IMR-90 (cell line): ENCODE data around the gene BMP7. TPM values are rescaled to one million over a fixed set of nuclear protein-coding genes. Genes with fewer than 3 reads are reported as not detected.

Source experiments
- ATAC-seq: fragments of 200-7000 bp; cut with Tn5 transposase; 2 replicates; pipeline ENCODE4 v1.9.1; 2020; ENCODE audit warnings: low read depth, mild to moderate bottlenecking, moderate library complexity
- BruUV-seq: library from RNA; stranded (reverse); fragments of 400-500 nt; replicated peaks from 2 replicates; lab custom pipeline; 2021; lab: Mats Ljungman, UMichigan
- CTCF ChIA-PET: fragments of 300-600 bp; formaldehyde crosslinking; extraction: SDS; loops from one replicate; lab custom pipeline; 2021; ENCODE audit warnings: antibody characterized with exemption; lab: Yijun Ruan, JAX
- POLR2A ChIA-PET: fragments of 300-600 bp; sonication (Branson Sonifier 250); formaldehyde crosslinking; loops from one replicate; lab custom pipeline; 2022; ENCODE audit warnings: antibody characterized with exemption; ENCODE audit not compliant: unreplicated experiment; lab: Charles Lee
- DNase-seq: peaks from one replicate; pipeline ENCODE4 v3.0.0; 2013
- H2AFZ ChIP-seq: replicated peaks from 2 replicates; pipeline ENCODE3; 2013; ENCODE audit warnings: low read length, mild to moderate bottlenecking; ENCODE audit not compliant: poor library complexity
- H2AK5ac ChIP-seq: 2 replicates; pipeline ENCODE4 v1.6.1; 2013; ENCODE audit warnings: low read depth, low read length, inconsistent platforms
- H2AK9ac ChIP-seq: replicated peaks from 2 replicates; pipeline ENCODE3; 2013; ENCODE audit warnings: mild to moderate bottlenecking, low read depth, low read length, moderate library complexity; ENCODE audit not compliant: poor library complexity
- H2BK120ac ChIP-seq: 2 replicates; pipeline ENCODE4 v1.6.1; 2013; ENCODE audit warnings: low read depth, low read length, inconsistent platforms
- H2BK15ac ChIP-seq: 3 replicates; pipeline ENCODE4 v1.6.1; 2013; ENCODE audit warnings: low read depth, low read length, inconsistent platforms
- H2BK20ac ChIP-seq: 2 replicates; pipeline ENCODE4 v1.6.1; 2013; ENCODE audit warnings: low read depth, mild to moderate bottlenecking, inconsistent platforms, low read length, moderate library complexity
- H2BK5ac ChIP-seq: 2 replicates; pipeline ENCODE4 v1.6.1; 2013; ENCODE audit warnings: mild to moderate bottlenecking, low read depth, low read length, inconsistent platforms; ENCODE audit not compliant: poor library complexity, severe bottlenecking
- H3K14ac ChIP-seq: replicated peaks from 2 replicates; pipeline ENCODE4 v1.6.1; 2013; ENCODE audit warnings: low read depth, low read length, inconsistent platforms
- H3K18ac ChIP-seq: 2 replicates; pipeline ENCODE4 v1.6.1; 2013; ENCODE audit warnings: low read depth, low read length, control low read depth
- H3K23ac ChIP-seq: 2 replicates; pipeline ENCODE4 v1.6.1; 2013; ENCODE audit warnings: low read depth, low read length, inconsistent platforms
- H3K27ac ChIP-seq: 2 replicates; pipeline ENCODE4 v1.5.1; 2013; ENCODE audit warnings: mild to moderate bottlenecking, control low read depth, low read length; ENCODE audit not compliant: insufficient read depth
- H3K27me3 ChIP-seq: 2 replicates; pipeline ENCODE4 v1.6.1; 2013; ENCODE audit warnings: low read length; ENCODE audit not compliant: control insufficient read depth, insufficient read depth
- H3K36me3 ChIP-seq: 2 replicates; pipeline ENCODE4 v1.6.1; 2013; ENCODE audit warnings: low read length, mixed read lengths; ENCODE audit not compliant: control insufficient read depth, insufficient read depth
- H3K4ac ChIP-seq: 2 replicates; pipeline ENCODE4 v1.6.1; 2013; ENCODE audit warnings: low read depth, low read length, inconsistent platforms
- H3K4me1 ChIP-seq: 2 replicates; pipeline ENCODE4 v1.6.1; 2013; ENCODE audit warnings: low read length, mixed read lengths; ENCODE audit not compliant: control insufficient read depth, insufficient read depth
- H3K4me2 ChIP-seq: 2 replicates; pipeline ENCODE4 v1.6.1; 2013; ENCODE audit warnings: low read depth, mild to moderate bottlenecking, control low read depth, low read length, moderate library complexity
- H3K4me3 ChIP-seq: 2 replicates; pipeline ENCODE4 v1.5.1; 2013; ENCODE audit warnings: low read depth, mild to moderate bottlenecking, control low read depth, low read length, moderate library complexity; ENCODE audit not compliant: insufficient read depth
- H3K56ac ChIP-seq: 2 replicates; pipeline ENCODE4 v1.6.1; 2013; ENCODE audit warnings: low read length, inconsistent platforms; ENCODE audit not compliant: insufficient read depth; ENCODE audit errors: extremely low read depth
- H3K79me1 ChIP-seq, 2 experiments: 2 replicates each; pipeline ENCODE4 v1.6.1; 2013; ENCODE audit warnings: low read length in 2 of 2, inconsistent platforms in 1 of 2, low read depth in 1 of 2
- H3K9ac ChIP-seq: 2 replicates; pipeline ENCODE4 v1.6.1; 2013; ENCODE audit warnings: low read depth, low read length, control low read depth
- H3K9me1 ChIP-seq: 2 replicates; pipeline ENCODE4 v1.6.1; 2013; ENCODE audit warnings: low read length, inconsistent platforms; ENCODE audit not compliant: insufficient read depth
- H3K9me3 ChIP-seq: 2 replicates; pipeline ENCODE4 v1.6.1; 2013; ENCODE audit warnings: low read length; ENCODE audit not compliant: control insufficient read depth, insufficient read depth
- H4K20me1 ChIP-seq: 2 replicates; pipeline ENCODE4 v1.6.1; 2013; ENCODE audit warnings: low read length, inconsistent platforms; ENCODE audit not compliant: insufficient read depth
- H4K5ac ChIP-seq: 2 replicates; pipeline ENCODE4 v1.6.1; 2013; ENCODE audit warnings: mild to moderate bottlenecking, low read depth, low read length, control low read depth
- H4K8ac ChIP-seq, 2 experiments: 2 replicates each; pipeline ENCODE4 v1.6.1; 2013; ENCODE audit warnings: low read depth in 2 of 2, low read length in 2 of 2, control low read depth in 1 of 2, inconsistent platforms in 1 of 2
- H4K91ac ChIP-seq: 2 replicates; pipeline ENCODE4 v1.6.1; 2013; ENCODE audit warnings: low read depth, low read length, inconsistent platforms; ENCODE audit not compliant: insufficient read depth
- BHLHE40 ChIP-seq: fragments of 150-350 bp; IDR thresholded peaks from 2 replicates; pipeline ENCODE4 v1.6.1; 2016; ENCODE audit warnings: mild to moderate bottlenecking, low read depth, low read length
- CEBPB ChIP-seq: IDR thresholded peaks from 2 replicates; pipeline ENCODE4 v1.6.1; 2012; ENCODE audit warnings: low read depth, low read length, improper control_type of control experiment
- CHD1 ChIP-seq: IDR thresholded peaks from 2 replicates; pipeline ENCODE4 v1.6.1; 2012; ENCODE audit warnings: low read depth, low read length, improper control_type of control experiment
- ELK1 ChIP-seq: fragments of 150-350 bp; IDR thresholded peaks from 2 replicates; pipeline ENCODE4 v1.6.1; 2016; ENCODE audit warnings: low read depth, mild to moderate bottlenecking, low read length, moderate library complexity, borderline replicate concordance
- FOS ChIP-seq: fragments of 150-350 bp; IDR thresholded peaks from 2 replicates; pipeline ENCODE4 v1.6.1; 2016; ENCODE audit warnings: low read depth, low read length
- MAFK ChIP-seq: IDR thresholded peaks from 2 replicates; pipeline ENCODE4 v1.6.1; 2012; ENCODE audit warnings: low read depth, low read length, improper control_type of control experiment
- MAZ ChIP-seq: IDR thresholded peaks from 2 replicates; pipeline ENCODE4 v1.6.1; 2012; ENCODE audit warnings: low read depth, mild to moderate bottlenecking, low read length, improper control_type of control experiment, moderate library complexity, borderline replicate concordance
- MXI1 ChIP-seq: IDR thresholded peaks from 2 replicates; pipeline ENCODE4 v1.6.1; 2012; ENCODE audit warnings: low read depth, mild to moderate bottlenecking, low read length, moderate library complexity, borderline replicate concordance
- NFE2L2 ChIP-seq: fragments of 150-350 bp; IDR thresholded peaks from 2 replicates; pipeline ENCODE4 v1.6.1; 2016; ENCODE audit warnings: low read depth, mild to moderate bottlenecking, low read length
- POLR2A ChIP-seq: IDR thresholded peaks from 2 replicates; pipeline ENCODE4 v1.6.1; 2012; ENCODE audit warnings: mild to moderate bottlenecking, low read depth, low read length
- RAD21 ChIP-seq: IDR thresholded peaks from 2 replicates; pipeline ENCODE4 v1.6.1; 2012; ENCODE audit warnings: low read length, improper control_type of control experiment
- RCOR1 ChIP-seq: IDR thresholded peaks from 2 replicates; pipeline ENCODE4 v1.6.1; 2012; ENCODE audit warnings: mild to moderate bottlenecking, low read length, improper control_type of control experiment; ENCODE audit not compliant: insufficient replicate concordance
- RFX5 ChIP-seq: IDR thresholded peaks from 2 replicates; pipeline ENCODE4 v1.8.0; 2012; ENCODE audit warnings: low read depth, mild to moderate bottlenecking, low read length, moderate library complexity
- SMC3 ChIP-seq: fragments of 150-350 bp; IDR thresholded peaks from 2 replicates; pipeline ENCODE4 v1.6.1; 2016; ENCODE audit warnings: low read depth, mild to moderate bottlenecking, antibody characterized with exemption, low read length, moderate library complexity
- USF2 ChIP-seq: fragments of 150-350 bp; IDR thresholded peaks from 2 replicates; pipeline ENCODE4 v1.6.1; 2017; ENCODE audit warnings: mild to moderate bottlenecking, antibody characterized with exemption, low read length, low read depth
- WGBS, 2 experiments: methylation state at CpG; one replicate each; pipeline versions ENCODE4 v1.1.5 to v1.1.7; 2013; ENCODE audit warnings: missing lambda C conversion rate in 2 of 2; ENCODE audit not compliant: insufficient read length in 1 of 2; ENCODE audit errors: extremely low coverage in 2 of 2; 5-methylcytosine and 5-hydroxymethylcytosine counted together
- dilution Hi-C: fragments of 300-500 bp; cut with HindIII; formaldehyde crosslinking; loops from one replicate; pipeline ENCODE4 v1.14.3; 2018; ENCODE audit warnings: low sequenced_read_pairs; ENCODE audit not compliant: unreplicated experiment
- in situ Hi-C: fragments of 300-500 bp; cut with MboI; formaldehyde crosslinking; loops from 3 replicates; pipeline ENCODE4 v1.14.3; 2019; ENCODE audit warnings: low sequenced_read_pairs, inconsistent platforms, mixed read lengths
- intact Hi-C: fragments of 100-400 bp; cut with micrococcal nuclease; formaldehyde crosslinking; loops from 2 replicates; pipeline ENCODE4 v1.10.0; 2022
- polyA plus RNA-seq, 3 experiments: library from polyadenylated mRNA; depleted of rRNA; stranded (reverse); fragments of >200 nt; gene quantifications; 2 replicates each; pipeline ENCODE4 v1.2.3, GENCODE V29; 2012; ENCODE audit warnings: low replicate concordance in 1 of 3
- total RNA-seq: library from RNA; depleted of rRNA; stranded (reverse); fragments of >200 nt; gene quantifications from 2 replicates; pipeline ENCODE4 v1.2.3, GENCODE V29; 2012
- TF ChIP-seq, protein P1 (sequence below): conservative IDR thresholded peaks from 2 replicates; pipeline ENCODE4 v1.5.1; 2012; ENCODE audit warnings: mild to moderate bottlenecking, low read depth, low read length, improper control_type of control experiment

Gene BMP7
- total and polyA plus RNA-seq, 2 of the 4 experiments (the other 2 are of a cell fraction) = not detected

- no peaks in the 10 kb centered on the region for H3K9me1 ChIP-seq
- in situ Hi-C loops = no loop called here
- no peak overlapping the region for H3K23ac ChIP-seq
- peaks cover 3% of the 10 kb centered on the region; the same call in 1 of the 2 replicates for H3K27me3 ChIP-seq
- no peak overlapping the region for H2AK5ac ChIP-seq
- H4K20me1 ChIP-seq = no peaks in the 10 kb centered on the region; the same call in 1 of the 2 replicates
- H2BK120ac ChIP-seq = no peak overlapping the region
- no peak overlapping the region for H2BK20ac ChIP-seq
- no peak overlapping the region for H4K5ac ChIP-seq
- H3K79me1 ChIP-seq = no peaks in the 10 kb centered on the region
- no peak overlapping the region for H2BK15ac ChIP-seq
- H2BK5ac ChIP-seq = no peak overlapping the region
- H3K9ac ChIP-seq = no peak overlapping the region
- CTCF ChIA-PET = no interaction called here
- no peak overlapping the region for H4K91ac ChIP-seq
- H4K8ac ChIP-seq = no peak overlapping the region
- no peak overlapping the region for H2AK9ac ChIP-seq
- H3K36me3 ChIP-seq = no peaks in the 10 kb centered on the region
- WGBS, 2 experiments = no CpG with 5 or more reads among the region's 5 CpGs
- no peaks in the 10 kb centered on the region for H3K4me1 ChIP-seq
- no peak overlapping the region for H3K27ac ChIP-seq
- H3K14ac ChIP-seq = no peak overlapping the region
- no peak overlapping the region for H3K56ac ChIP-seq
- H3K4me2 ChIP-seq = no peak overlapping the region
- intact Hi-C loops = no loop called here
- no peak overlapping the region for H3K4ac ChIP-seq
- POLR2A ChIA-PET = no interaction called here
- DNase-seq = no peak
- no peak overlapping the region for H3K18ac ChIP-seq
- no peak overlapping the region for H2AFZ ChIP-seq
- no TSS peak for BruUV-seq
- ATAC-seq = no peak
- TF ChIP-seq RFX5 (no peak), ELK1 (no peak), NFE2L2 (no peak), SMC3 (no peak), CHD1 (no peak), MAZ (no peak), BHLHE40 (no peak), MXI1 (no peak), FOS (no peak), MAFK (no peak), POLR2A (no peak), RAD21 (no peak), USF2 (no peak), CEBPB (no peak), RCOR1 (no peak)
- TF ChIP-seq, protein P1, sequence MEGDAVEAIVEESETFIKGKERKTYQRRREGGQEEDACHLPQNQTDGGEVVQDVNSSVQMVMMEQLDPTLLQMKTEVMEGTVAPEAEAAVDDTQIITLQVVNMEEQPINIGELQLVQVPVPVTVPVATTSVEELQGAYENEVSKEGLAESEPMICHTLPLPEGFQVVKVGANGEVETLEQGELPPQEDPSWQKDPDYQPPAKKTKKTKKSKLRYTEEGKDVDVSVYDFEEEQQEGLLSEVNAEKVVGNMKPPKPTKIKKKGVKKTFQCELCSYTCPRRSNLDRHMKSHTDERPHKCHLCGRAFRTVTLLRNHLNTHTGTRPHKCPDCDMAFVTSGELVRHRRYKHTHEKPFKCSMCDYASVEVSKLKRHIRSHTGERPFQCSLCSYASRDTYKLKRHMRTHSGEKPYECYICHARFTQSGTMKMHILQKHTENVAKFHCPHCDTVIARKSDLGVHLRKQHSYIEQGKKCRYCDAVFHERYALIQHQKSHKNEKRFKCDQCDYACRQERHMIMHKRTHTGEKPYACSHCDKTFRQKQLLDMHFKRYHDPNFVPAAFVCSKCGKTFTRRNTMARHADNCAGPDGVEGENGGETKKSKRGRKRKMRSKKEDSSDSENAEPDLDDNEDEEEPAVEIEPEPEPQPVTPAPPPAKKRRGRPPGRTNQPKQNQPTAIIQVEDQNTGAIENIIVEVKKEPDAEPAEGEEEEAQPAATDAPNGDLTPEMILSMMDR = no peak
- no peak overlapping the region for H3K4me3 ChIP-seq
- dilution Hi-C loops = no loop called here
- H3K9me3 ChIP-seq = no peaks in the 10 kb centered on the region
These were observed 9.8 kb upstream of the BMP7 start for GRCh38 chr20:57276221-57276620.
